WERI-Rb-1 (cell line): ENCODE data around the gene MAPK14.

Experiments
- DNase-seq: peaks from one replicate; pipeline ENCODE4 v3.0.0-alpha.2; 2020
- H3K27ac ChIP-seq: fragments of 250-450 bp; sonication (Bioruptor Pico); 2 replicates; pipeline ENCODE4 v1.5.1; 2020; ENCODE audit warnings: mild to moderate bottlenecking, moderate library complexity
- H3K27me3 ChIP-seq: fragments of 250-450 bp; sonication (Bioruptor Pico); 2 replicates; pipeline ENCODE4 v1.5.1; 2021; ENCODE audit warnings: mild to moderate bottlenecking, low read depth, moderate library complexity; ENCODE audit not compliant: insufficient read depth, severe bottlenecking
- H3K36me3 ChIP-seq: fragments of 250-450 bp; sonication (Bioruptor Pico); 2 replicates; pipeline ENCODE4 v1.5.1; 2020; ENCODE audit warnings: mild to moderate bottlenecking, moderate library complexity
- H3K4me3 ChIP-seq: 2 replicates; pipeline ENCODE4 v1.5.1; 2011; ENCODE audit warnings: low read depth, mild to moderate bottlenecking, control low read depth, low read length
- H3K9me3 ChIP-seq: fragments of 250-450 bp; sonication (Bioruptor Pico); 2 replicates; pipeline ENCODE4 v1.5.1; 2021; ENCODE audit warnings: mild to moderate bottlenecking, moderate library complexity; ENCODE audit not compliant: severe bottlenecking
- CTCF ChIP-seq: IDR thresholded peaks from 2 replicates; pipeline ENCODE4 v1.5.1; 2011; ENCODE audit warnings: low read depth, mild to moderate bottlenecking, control low read depth, inconsistent platforms, low read length

MAPK14 gene

GRCh38 chr6:36109092-36109491, 81.5 kb downstream of the MAPK14 start:
- no peak overlapping the region for H3K27ac ChIP-seq
- no peak for TF ChIP-seq CTCF
- H3K27me3 ChIP-seq, result no peaks in the 10 kb centered on the region
- peaks cover 36% of the 10 kb centered on the region for H3K36me3 ChIP-seq
- no peak overlapping the region for H3K4me3 ChIP-seq
- H3K9me3 ChIP-seq, result no peaks in the 10 kb centered on the region
- DNase-seq, result peak; percentile 6

- Histone ChIP-seq H3K9me3 (no peaks in the 10 kb centered on the region), H3K4me3 (no peak overlapping the region), H3K27ac (no peak overlapping the region), H3K36me3 (peaks cover 36% of the 10 kb centered on the region), H3K27me3 (no peaks in the 10 kb centered on the region)
- no peak for DNase-seq
- TF ChIP-seq CTCF, result no peak
Measured at GRCh38 chr6:36110050-36110449, 82.4 kb downstream of the MAPK14 start.

- Histone ChIP-seq H3K4me3 (no peak overlapping the region), H3K27ac (no peak overlapping the region; the same call in none of the 2 replicates), H3K36me3 (peaks cover 36% of the 10 kb centered on the region), H3K9me3 (no peaks in the 10 kb centered on the region), H3K27me3 (no peaks in the 10 kb centered on the region)
- DNase-seq, result peak; percentile 19
- no peak for TF ChIP-seq CTCF
Measured at GRCh38 chr6:36110863-36111262, 83.3 kb downstream of the MAPK14 start.

GRCh38 chr6:36111526-36111925, 83.9 kb downstream of the MAPK14 start:
- H3K36me3 ChIP-seq, result peaks cover 36% of the 10 kb centered on the region
- peak; percentile 44 for DNase-seq
- no peaks in the 10 kb centered on the region for H3K27me3 ChIP-seq
- H3K4me3 ChIP-seq, result no peak overlapping the region
- no peak for TF ChIP-seq CTCF
- no peak overlapping the region; the same call in 1 of the 2 replicates for H3K27ac ChIP-seq
- H3K9me3 ChIP-seq, result no peaks in the 10 kb centered on the region

- TF ChIP-seq CTCF, result no peak
- Histone ChIP-seq H3K27me3 (no peaks in the 10 kb centered on the region), H3K4me3 (no peak overlapping the region), H3K27ac (no peak overlapping the region), H3K36me3 (peaks cover 24% of the 10 kb centered on the region), H3K9me3 (no peaks in the 10 kb centered on the region)
- no peak for DNase-seq
Measured at GRCh38 chr6:36113049-36113448, 85.4 kb downstream of the MAPK14 start.

- no peak for DNase-seq
- no peak for TF ChIP-seq CTCF
- no peaks in the 10 kb centered on the region for H3K27me3 ChIP-seq
- no peak overlapping the region for H3K27ac ChIP-seq
- peaks cover 18% of the 10 kb centered on the region for H3K36me3 ChIP-seq
- H3K9me3 ChIP-seq, result no peaks in the 10 kb centered on the region
- H3K4me3 ChIP-seq, result no peak overlapping the region
Measured at GRCh38 chr6:36113703-36114102, 86.1 kb downstream of the MAPK14 start.
